HEK293T (cell line): ENCODE results near the gene E2F8.

Experiments used
- BHLHE40 ChIP-seq: fragments of 450-650 bp; IDR thresholded peaks from 2 replicates; pipeline ENCODE4 v1.6.1; 2016; ENCODE audit warnings: mild to moderate bottlenecking, moderate library complexity, borderline replicate concordance
- SP1 ChIP-seq: fragments of 450-650 bp; IDR thresholded peaks from 2 replicates; pipeline ENCODE4 v1.6.1; 2017

DNA sequence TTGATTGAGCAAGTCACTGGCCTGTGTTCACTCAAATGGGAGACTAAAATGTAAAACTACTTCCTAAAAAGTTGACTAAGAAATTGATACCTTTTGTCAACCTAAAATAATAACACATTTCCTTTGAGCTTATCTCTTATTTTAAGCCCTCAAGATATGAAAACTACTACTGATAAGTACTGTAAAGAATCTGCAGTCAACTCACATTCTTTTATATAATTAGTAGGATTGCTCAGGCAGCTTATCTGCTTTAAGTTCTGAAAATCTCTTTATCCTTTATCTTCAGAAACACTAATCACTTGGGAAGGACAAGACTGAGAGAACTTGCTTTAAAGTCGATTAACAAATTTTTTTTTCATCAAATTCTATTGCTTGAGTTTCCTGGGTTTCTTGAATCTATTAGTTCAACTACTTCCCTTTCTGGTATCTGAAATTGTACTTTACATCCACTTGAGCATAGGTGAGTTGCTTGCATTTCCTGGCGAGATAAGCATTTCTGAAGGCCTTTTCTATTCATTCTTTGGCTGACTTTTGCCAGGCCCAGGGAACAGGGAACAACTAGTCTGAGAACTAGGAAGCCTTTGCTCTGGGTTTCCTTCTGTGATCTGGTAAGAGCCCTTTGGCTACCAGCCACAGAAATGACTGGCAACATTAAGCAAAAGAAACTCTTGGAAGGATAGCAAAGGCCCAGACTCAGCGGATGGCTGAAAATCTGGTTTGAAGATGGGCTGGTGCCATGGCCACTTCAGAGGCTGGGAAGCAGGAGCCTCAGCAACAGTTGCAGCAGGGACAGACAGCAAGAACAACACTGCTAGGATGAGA lies 19.6 kb downstream of the E2F8 start:
- TF ChIP-seq SP1 = no peak
- no peak for TF ChIP-seq BHLHE40
